Pancreas (tissue), 10 donors: ENCODE measurements around the gene PEX13. TPM values are rescaled to one million over a fixed set of nuclear protein-coding genes. Genes with fewer than 3 reads are reported as not detected.
"Not testable (repeated sequence)": the region's sequence is repeated elsewhere in the genome, so short reads cannot be mapped to it uniquely, and the experiment has no call there.

Experiments used
- ATAC-seq, 4 donors: fragments of 200-7000 bp; cut with Tn5 transposase; one replicate each; pipeline versions ENCODE4 v1.8.0 to v1.9.1; 2020; ENCODE audit warnings: mild to moderate bottlenecking in 4 of 4, moderate library complexity in 4 of 4
- DNase-seq, 6 donors: peaks; one replicate each; pipeline ENCODE4 v3.0.0-alpha.2; 2020
- FAIRE-seq: peaks from 2 replicates; lab custom pipeline; 2012; peaks lifted over from hg19 to GRCh38; lab: Jason Lieb, UNC
- H3K27ac ChIP-seq, 4 donors: fragments of 200-600 bp; sonication (generic); 1 replicate in 3 of 4; 2 replicates in 1 of 4; pipeline versions ENCODE4 v1.5.0 to v1.8.0; 2020
- H3K27me3 ChIP-seq, 4 donors: fragments of 200-600 bp; one replicate each; pipeline ENCODE4 v1.8.0; 2021
- H3K36me3 ChIP-seq, 3 donors: fragments of 200-600 bp; sonication (generic) in 1 of 3; one replicate each; pipeline versions ENCODE4 v1.5.0 to v1.8.0; 2020 to 2021
- H3K4me1 ChIP-seq, 3 donors: fragments of 200-600 bp; one replicate each; pipeline ENCODE4 v1.8.0; 2021
- H3K4me3 ChIP-seq, 4 donors: fragments of 200-600 bp; sonication (generic) in 2 of 4; one replicate each; pipeline versions ENCODE4 v1.5.0 to v1.8.0; 2020 to 2021
- H3K9me3 ChIP-seq, 4 donors: fragments of 200-600 bp; one replicate each; pipeline ENCODE4 v1.8.0; 2021
- CTCF ChIP-seq, 4 donors: fragments of 200-600 bp; sonication (generic) in 3 of 4; IDR thresholded peaks; one replicate each; pipeline versions ENCODE4 v1.5.0 to v1.8.0; 2021; ENCODE audit warnings: antibody characterized with exemption in 4 of 4
- WGBS, 2 donors: extraction: QIAGEN DNeasy Blood & Tissue Kit; methylation state at CpG; one replicate each; pipeline ENCODE4 v1.1.7; 2013; 5-methylcytosine and 5-hydroxymethylcytosine counted together
- intact Hi-C, 3 donors: fragments of 100-400 bp; cut with DNase I; formaldehyde crosslinking; loops; one replicate each; pipeline versions ENCODE4 v1.11.1 to v1.14.2; 2022
- polyA plus RNA-seq, 2 donors: library from polyadenylated mRNA; stranded (reverse); fragments of 200-250 nt; gene quantifications; one replicate each; pipeline ENCODE4 v1.2.3, GENCODE V29; 2013
- total RNA-seq, 6 donors: library from RNA; stranded (reverse); fragmentation: NEBNext Ultra II Directional in 4 of 6; extraction: Animal tissue kit (Norgen Biotek cat#: 25700) in 4 of 6; gene quantifications; one replicate each; pipeline versions ENCODE4 v1.2.1 to v1.2.4, GENCODE V29; 2021 to 2023
- donor health status: healthy with polysubstance abuse.
- donor health status: DM: no; HTN: no; CAD: no; lungs with moderate emphysema.
- donor health status: DM: no; HTN: no; CAD: no.
- donor health status: control.
- donor health status: control.
- donor health status: Bipolar disorder and iron deficiency.
- donor health status: DM: yes; HTN: yes; CAD: no.
- donor health status: DM: no; HTN: no; CAD: no.
- donor health status: DM: no; HTN: no; CAD: no.
- donor health status: DM: yes; HTN: yes; CAD: no.

The PEX13 gene
- total and polyA plus RNA-seq, 8 donors = 4.3 to 16.8 (median 8.9) TPM

GRCh38 chr2:61005736-61006135 lies 11.8 kb upstream of the PEX13 start:
- ATAC-seq (no peak), DNase-seq (no peak), FAIRE-seq (no peak)
- no peaks in the 10 kb centered on the region for H3K36me3 ChIP-seq
- peaks cover 7 to 16% (median 8%) of the 10 kb centered on the region in 3 donors for H3K4me1 ChIP-seq
- 67 to 83% methylated on average over 3 of the region's 3 CpGs for WGBS, 2 donors
- intact Hi-C loops = no loop called here
- no peaks in the 10 kb centered on the region for H3K27me3 ChIP-seq
- H3K9me3 ChIP-seq = no peaks in the 10 kb centered on the region
- peak overlapping the region in 1 of 4 donors; percentile 23 for H3K27ac ChIP-seq
- no peak for TF ChIP-seq CTCF (IDR thresholded peaks at IDR 0.05)
- no peak overlapping the region for H3K4me3 ChIP-seq

GRCh38 chr2:61006486-61007105 lies 10.9 kb upstream of the PEX13 start:
- TF ChIP-seq CTCF (IDR thresholded peaks at IDR 0.05) = no peak
- FAIRE-seq (no peak), ATAC-seq (peak; percentile 51 to 79 (median 72)), DNase-seq (no peak)
- H3K27me3 ChIP-seq = no peaks in the 10 kb centered on the region
- peaks cover 8 to 16% (median 12%) of the 10 kb centered on the region in 3 donors for H3K4me1 ChIP-seq
- no peak overlapping the region for H3K4me3 ChIP-seq
- peak overlapping the region in 2 of 4 donors; percentile 23 to 27 for H3K27ac ChIP-seq
- intact Hi-C loops = no loop called here
- H3K9me3 ChIP-seq = no peaks in the 10 kb centered on the region
- no peaks in the 10 kb centered on the region for H3K36me3 ChIP-seq

GRCh38 chr2:61009355-61009754 lies 8.2 kb upstream of the PEX13 start:
- ATAC-seq (no peak), FAIRE-seq (no peak), DNase-seq (no peak)
- H3K27ac ChIP-seq = no peak overlapping the region
- intact Hi-C loops = no loop called here
- H3K4me1 ChIP-seq = peaks cover 16 to 19% (median 18%) of the 10 kb centered on the region in 3 donors
- H3K4me3 ChIP-seq = no peak overlapping the region
- no peaks in the 10 kb centered on the region for H3K27me3 ChIP-seq
- TF ChIP-seq CTCF (IDR thresholded peaks at IDR 0.05) = no peak
- no peaks in the 10 kb centered on the region for H3K36me3 ChIP-seq
- no peaks in the 10 kb centered on the region for H3K9me3 ChIP-seq

- peak overlapping the region in 2 of 4 donors; percentile 55 to 59 for H3K27ac ChIP-seq
- no peak overlapping the region for H3K4me3 ChIP-seq
- ATAC-seq (peak in 2 of 4 donors; percentile 33 to 36), DNase-seq (no peak), FAIRE-seq (no peak)
- TF ChIP-seq CTCF (IDR thresholded peaks at IDR 0.05) = no peak
- WGBS, 2 donors = 30 to 32% methylated on average over 1 of the region's 1 CpG
- H3K9me3 ChIP-seq = no peaks in the 10 kb centered on the region
- H3K4me1 ChIP-seq = peaks cover 12 to 29% (median 29%) of the 10 kb centered on the region in 3 donors
- H3K27me3 ChIP-seq = no peaks in the 10 kb centered on the region
- intact Hi-C loops = no loop called here
- no peaks in the 10 kb centered on the region for H3K36me3 ChIP-seq
Measured at GRCh38 chr2:61011678-61012077, 5.8 kb upstream of the PEX13 start.

- not testable (repeated sequence) for H3K27me3 ChIP-seq, FAIRE-seq
- 63 to 82% methylated on average over 2 of the region's 2 CpGs for WGBS, 2 donors
Measured at GRCh38 chr2:61012303-61012702, 5.2 kb upstream of the PEX13 start.

More at GRCh38 chr2:61012303-61012702, 5.2 kb upstream of the PEX13 start:
- ATAC-seq = peak in 1 of 4 donors; percentile 17
- peaks cover 12 to 29% (median 29%) of the 10 kb centered on the region in 3 donors for H3K4me1 ChIP-seq
- intact Hi-C loops, DNase-seq, H3K4me3 ChIP-seq, H3K9me3 ChIP-seq, H3K36me3 ChIP-seq: not testable (repeated sequence)
- H3K27ac ChIP-seq = peak overlapping the region in 2 of 4 donors; percentile 55 to 59
